Fibroblast of skin of abdomen (primary cell): ENCODE results near the gene IPO8.
A peak's percentile ranks its signal among the peaks of the same experiment; 100 is the strongest.
"Not testable (repeated sequence)": the region's sequence is repeated elsewhere in the genome, so short reads cannot be mapped to it uniquely, and the experiment has no call there.

Source experiments
- DNase-seq: peaks from one replicate; pipeline ENCODE4 v3.0.0-alpha.2; 2013

The IPO8 gene

GRCh38 chr12:30687265-30687986 is 8.2 kb downstream of the IPO8 start:
- no peak for DNase-seq

DNA sequence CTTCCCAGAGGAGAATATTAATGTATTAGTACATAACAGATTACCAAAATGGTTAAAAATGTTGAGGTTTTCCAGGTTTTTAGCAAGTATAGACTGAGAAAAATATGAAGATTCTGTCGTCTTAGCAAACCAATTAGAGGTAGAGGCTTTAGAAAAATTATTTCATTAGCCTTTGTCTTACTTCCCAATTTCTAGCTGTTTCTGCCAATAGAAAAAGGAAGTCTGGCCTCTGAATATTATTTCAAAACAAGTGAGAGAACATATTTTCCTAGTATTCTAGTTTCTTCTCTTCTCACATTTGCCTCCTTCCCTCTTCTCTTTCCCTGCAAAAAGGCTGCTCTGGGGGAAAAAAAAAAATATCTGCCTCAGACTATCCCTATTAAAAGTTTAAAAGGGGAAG is 16.4 kb downstream of the IPO8 start:
- DNase-seq = no peak

DNA sequence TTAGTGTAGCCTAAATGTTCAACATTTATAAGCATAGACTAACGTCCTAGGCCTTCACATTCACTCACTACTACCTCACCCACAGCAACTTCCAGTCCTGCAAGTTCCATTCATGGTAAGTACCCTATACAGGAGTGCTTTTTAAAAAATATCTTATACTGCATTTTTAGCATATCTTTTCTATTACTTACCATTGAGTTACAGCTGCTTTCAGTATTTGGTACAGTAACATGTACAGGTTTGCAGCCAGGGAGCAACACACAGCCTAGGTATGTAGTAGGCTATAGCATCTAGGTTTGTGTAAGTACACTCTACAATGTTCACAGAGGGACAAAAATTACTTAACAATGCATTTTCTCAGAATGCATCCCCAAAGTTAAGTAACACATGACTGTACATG is 17.4 kb downstream of the IPO8 start:
- no peak for DNase-seq

GRCh38 chr12:30661210-30661609 is 34.5 kb downstream of the IPO8 start:
- no peak for DNase-seq

DNA sequence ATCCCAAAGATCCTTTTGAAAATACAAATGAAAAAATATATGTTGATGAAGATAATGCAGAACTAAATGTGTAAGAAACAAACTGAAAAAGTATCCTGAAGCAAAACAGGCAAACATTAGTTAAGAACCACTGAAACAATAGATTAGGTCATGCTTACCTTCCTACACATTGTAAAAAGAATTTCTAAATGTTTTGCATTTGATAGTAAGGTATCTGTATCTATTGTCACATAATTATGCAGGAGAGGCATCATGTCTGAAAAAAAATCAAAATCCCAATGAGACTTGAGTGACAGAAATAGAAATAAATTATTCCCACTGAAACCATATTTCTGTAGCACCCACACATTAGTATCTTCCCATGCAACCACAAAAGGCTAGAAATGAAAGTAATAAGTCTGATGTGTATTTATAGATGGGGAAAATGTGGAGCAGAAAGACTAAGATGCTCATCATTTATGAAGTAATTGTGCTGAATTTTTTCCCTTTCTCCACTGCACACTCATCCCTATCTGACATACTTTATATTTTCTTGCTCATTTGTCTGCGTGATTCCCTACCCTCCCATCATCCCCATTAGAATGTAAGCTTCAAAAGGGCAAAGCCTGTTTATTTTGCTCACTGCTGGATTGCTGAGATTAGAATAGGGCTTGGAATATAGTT is 43.5 kb downstream of the IPO8 start:
- DNase-seq = no peak

DNA sequence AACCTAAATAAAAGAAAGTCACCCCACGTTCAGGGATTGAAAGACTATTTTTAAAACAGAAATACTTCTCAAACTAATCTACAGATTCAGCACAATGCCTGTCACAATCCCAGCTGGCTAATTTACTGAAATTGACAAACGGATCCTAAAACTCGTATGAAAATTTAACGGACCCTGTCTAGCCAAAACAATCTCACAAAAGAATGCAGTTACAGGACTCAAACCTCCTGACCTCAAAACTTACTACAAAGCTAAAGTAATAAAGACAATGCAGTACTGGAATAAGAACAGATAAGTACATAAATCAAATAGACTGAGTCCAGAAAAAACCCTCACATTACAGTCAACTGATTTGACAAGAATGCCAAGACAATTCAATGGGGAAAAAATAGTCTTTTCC is 48.8 kb downstream of the IPO8 start:
- no peak for DNase-seq

DNA sequence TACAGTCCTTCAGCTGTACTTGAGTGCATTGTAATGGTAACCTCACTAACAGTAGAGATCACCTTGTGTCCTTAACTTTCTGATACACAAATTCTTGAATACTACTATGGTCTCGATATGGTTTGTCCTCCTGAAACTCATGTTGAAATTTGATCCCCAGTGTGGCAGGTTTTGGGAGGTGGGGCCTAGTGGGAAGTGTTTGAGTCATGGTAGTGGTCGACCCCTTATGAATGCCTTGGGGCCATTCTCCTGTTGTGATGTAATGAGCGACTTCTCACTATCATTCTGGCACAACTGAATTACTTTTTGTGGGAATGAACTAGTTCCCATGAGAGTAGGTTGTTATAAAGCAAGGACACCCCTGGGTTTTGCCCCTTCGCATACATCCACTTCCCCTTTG is 52.3 kb downstream of the IPO8 start:
- DNase-seq = peak; percentile 3

- no peak for DNase-seq
These were observed 55.3 kb downstream of the IPO8 start for GRCh38 chr12:30640392-30640791.

DNA sequence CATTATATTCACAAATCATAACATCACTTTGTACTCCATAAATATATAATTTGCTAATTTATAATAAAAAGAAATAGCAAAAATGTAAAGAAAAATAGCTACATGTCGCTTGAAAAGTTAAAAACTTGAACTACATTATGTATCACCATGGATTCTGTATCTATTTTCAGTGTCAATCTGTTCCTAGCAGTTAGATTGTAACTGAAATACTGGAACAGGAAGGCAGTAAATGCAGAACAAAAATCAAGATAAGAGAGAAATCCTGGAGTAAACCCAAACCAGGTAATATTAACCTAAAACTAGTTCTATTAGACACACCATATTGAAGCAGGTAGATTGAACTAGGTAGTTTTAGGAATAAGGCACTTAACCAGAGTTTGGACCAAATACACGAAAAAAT is 60.3 kb downstream of the IPO8 start:
- no peak for DNase-seq

- DNase-seq = no peak
These were observed 63.9 kb downstream of the IPO8 start for GRCh38 chr12:30631740-30632139.

- DNase-seq = no peak
These were observed 64.7 kb downstream of the IPO8 start for GRCh38 chr12:30630979-30631285.

GRCh38 chr12:30630076-30630978 is 65.3 kb downstream of the IPO8 start:
- DNase-seq = no peak

DNA sequence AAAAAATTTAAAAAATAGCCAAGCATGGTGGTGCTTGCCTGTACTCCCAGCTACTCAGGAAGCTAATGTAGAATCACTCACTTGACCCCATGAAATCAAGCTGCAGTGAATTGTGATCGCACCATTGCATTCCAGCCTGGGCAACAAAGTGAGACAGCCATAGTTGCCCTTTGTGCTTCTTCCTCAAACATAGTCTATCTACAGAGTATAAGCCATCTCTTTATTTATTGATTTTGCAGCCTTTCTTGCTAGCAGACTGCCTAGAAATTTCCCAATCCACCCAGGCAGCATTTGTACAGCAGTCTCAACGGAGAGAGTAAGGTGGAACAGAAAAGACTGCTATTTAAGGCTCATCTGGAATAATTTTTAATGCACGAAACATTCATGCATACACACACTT is 68.8 kb downstream of the IPO8 start:
- no peak for DNase-seq

DNA sequence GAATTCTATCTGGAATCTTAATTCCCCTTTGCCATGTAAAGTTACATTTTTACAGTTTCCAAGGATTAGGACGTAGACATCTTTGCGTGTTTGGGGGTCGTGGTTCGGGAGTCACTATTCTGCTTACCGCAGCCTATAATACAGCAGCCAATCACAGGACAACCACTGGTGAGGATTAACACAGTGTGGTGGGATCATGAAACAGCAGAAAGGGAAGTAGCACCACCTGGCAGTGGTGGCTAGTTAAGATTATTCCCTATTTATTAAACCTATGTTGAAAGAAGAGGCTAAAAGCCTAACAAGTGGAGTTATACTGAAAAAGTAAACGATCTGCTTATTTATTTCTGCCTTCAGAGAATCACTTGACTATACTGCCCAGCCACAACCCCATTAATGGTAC is 71.7 kb downstream of the IPO8 start:
- DNase-seq = no peak

- DNase-seq = peak; percentile 37
These were observed 73.2 kb downstream of the IPO8 start for GRCh38 chr12:30622509-30622908.

GRCh38 chr12:30621663-30622241 is 73.9 kb downstream of the IPO8 start:
- DNase-seq = not testable (repeated sequence)

GRCh38 chr12:30617346-30618016 is 78.2 kb downstream of the IPO8 start:
- DNase-seq = no peak

- DNase-seq = no peak
These were observed 81.6 kb downstream of the IPO8 start for GRCh38 chr12:30614031-30614430.

GRCh38 chr12:30613119-30613830 is 82.4 kb downstream of the IPO8 start:
- no peak for DNase-seq

DNA sequence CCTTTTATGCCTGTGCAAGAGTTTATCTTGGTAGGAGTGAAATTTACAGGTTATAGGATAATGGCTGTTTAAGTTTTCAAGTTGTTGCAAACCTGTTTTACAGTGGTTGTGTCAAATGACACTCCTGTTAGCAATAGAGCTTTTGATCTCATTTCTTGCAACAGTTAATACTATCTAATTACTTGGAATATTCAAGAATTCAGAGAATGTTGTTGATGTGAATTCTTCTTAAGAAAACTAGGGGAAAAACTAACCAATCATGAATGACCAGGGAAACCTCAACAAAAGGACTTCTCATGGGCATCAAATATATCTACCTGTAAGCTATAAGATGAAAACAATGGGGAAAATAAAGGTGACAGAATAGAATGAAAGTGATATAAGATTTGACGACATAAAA is 85.0 kb downstream of the IPO8 start:
- no peak for DNase-seq

- not testable (repeated sequence) for DNase-seq
These were observed 85.8 kb downstream of the IPO8 start for GRCh38 chr12:30609819-30610218.

DNA sequence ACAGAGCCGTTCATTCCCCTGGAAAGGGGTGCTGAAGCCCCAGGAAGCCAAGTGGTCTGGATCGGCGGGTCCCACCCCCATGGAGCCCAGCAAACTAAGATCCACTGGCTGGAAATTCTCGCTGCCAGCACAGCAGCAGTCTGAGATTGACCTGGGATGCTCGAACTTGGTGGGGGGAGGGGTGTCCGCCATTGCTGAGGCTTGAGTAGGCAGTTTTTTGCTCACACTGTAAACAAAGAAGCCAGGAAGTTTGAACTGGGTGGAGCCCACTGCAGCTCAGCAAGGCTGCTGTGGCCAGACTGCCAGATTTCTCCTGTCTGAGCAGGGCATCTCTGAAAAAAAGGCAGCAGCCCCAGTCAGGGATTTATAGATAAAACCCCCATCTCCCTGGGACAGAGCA is 91.4 kb downstream of the IPO8 start:
- not testable (repeated sequence) for DNase-seq
